Stomach (tissue), 9 donors: ENCODE data around the gene DCAF6. TPM values are rescaled to one million over a fixed set of nuclear protein-coding genes. Genes with fewer than 3 reads are reported as not detected.

Source experiments
- DNase-seq, 2 donors: peaks; one replicate each; pipeline versions ENCODE4 v3.0.0 to v3.0.0-alpha.2; 2013 to 2019
- H3K27ac ChIP-seq, 5 donors: fragments of 200-600 bp in 4 of 5; sonication (generic) in 4 of 5; one replicate each; pipeline ENCODE4 v1.5.1; 2013 to 2019; ENCODE audit warnings: mild to moderate bottlenecking in 1 of 5, moderate library complexity in 1 of 5
- H3K27me3 ChIP-seq, 3 donors: fragments of 200-600 bp; sonication (generic); one replicate each; pipeline ENCODE4 v1.5.1; 2017 to 2019; ENCODE audit warnings: mixed run types in 1 of 3
- H3K36me3 ChIP-seq, 4 donors: fragments of 200-600 bp; sonication (generic); 1 replicate in 3 of 4; 2 replicates in 1 of 4; pipeline ENCODE4 v1.5.1; 2016 to 2019
- H3K4me1 ChIP-seq, 4 donors: fragments of 200-600 bp; sonication (generic); one replicate each; pipeline ENCODE4 v1.5.1; 2016 to 2019
- H3K4me3 ChIP-seq, 4 donors: fragments of 200-600 bp; sonication (generic) in 3 of 4; one replicate each; pipeline ENCODE4 v1.5.1; 2016 to 2019; ENCODE audit warnings: mild to moderate bottlenecking in 1 of 4
- H3K9me3 ChIP-seq, 4 donors: fragments of 200-600 bp; sonication (generic); one replicate each; pipeline ENCODE4 v1.5.1; 2016 to 2019
- EP300 ChIP-seq: sonication (generic); formaldehyde crosslinking; IDR thresholded peaks from one replicate; pipeline ENCODE4 v1.6.1; 2017; ENCODE audit warnings: antibody characterized with exemption
- POLR2A ChIP-seq, 4 donors: fragments of 450-650 bp; IDR thresholded peaks; one replicate each; pipeline ENCODE4 v1.6.1; 2016; ENCODE audit warnings: antibody characterized with exemption in 4 of 4, control low read depth in 2 of 4, mild to moderate bottlenecking in 1 of 4, moderate library complexity in 1 of 4
- POLR2AphosphoS5 ChIP-seq, 3 donors: sonication (generic); formaldehyde crosslinking; IDR thresholded peaks; one replicate each; pipeline ENCODE4 v1.6.1; 2016; ENCODE audit warnings: antibody characterized with exemption in 3 of 3
- WGBS, 5 donors: extraction: QIAGEN DNeasy Blood & Tissue Kit in 3 of 5; methylation state at CpG; one replicate each; pipeline versions ENCODE4 v1.1.5 to v1.1.7; 2013 to 2018; 5-methylcytosine and 5-hydroxymethylcytosine counted together
- intact Hi-C: fragments of 100-400 bp; cut with DNase I; formaldehyde crosslinking; loops from one replicate; pipeline ENCODE4 v1.15.1; 2023; ENCODE audit warnings: low total_unique reads
- polyA plus RNA-seq, 3 donors: library from polyadenylated mRNA; stranded (reverse); fragments of 200-250 nt; gene quantifications; one replicate each; pipeline ENCODE4 v1.2.3, GENCODE V29; 2013
- total RNA-seq, 5 donors: library from RNA; depleted of rRNA; stranded (reverse); fragments of >200 nt; gene quantifications; one replicate each; pipeline versions ENCODE4 v1.1.0 to v1.2.3, GENCODE V29; 2014 to 2016
- TF ChIP-seq, protein P1 (sequence below), 7 experiments: fragments of 450-650 bp in 4 of 7; fragments of 200-600 bp in 3 of 7; sonication (generic) in 3 of 7; IDR thresholded peaks; one replicate each; pipeline ENCODE4 v1.5.1; 2016 to 2019; ENCODE audit warnings: antibody characterized with exemption in 7 of 7, control low read depth in 2 of 7, mild to moderate bottlenecking in 1 of 7
- donor health status: healthy with polysubstance abuse.
- donor health status: Bipolar disorder and iron deficiency.
- donor health status: healthy.

The DCAF6 gene
- total and polyA plus RNA-seq, 8 donors: 39.3 to 124 (median 71.9) TPM

- H3K27ac ChIP-seq: peak overlapping the region in 3 of 5 donors; percentile 22 to 50 (median 40)
These were observed 145.8 kb downstream of the DCAF6 start for GRCh38 chr1:168082008-168082876.

DNA sequence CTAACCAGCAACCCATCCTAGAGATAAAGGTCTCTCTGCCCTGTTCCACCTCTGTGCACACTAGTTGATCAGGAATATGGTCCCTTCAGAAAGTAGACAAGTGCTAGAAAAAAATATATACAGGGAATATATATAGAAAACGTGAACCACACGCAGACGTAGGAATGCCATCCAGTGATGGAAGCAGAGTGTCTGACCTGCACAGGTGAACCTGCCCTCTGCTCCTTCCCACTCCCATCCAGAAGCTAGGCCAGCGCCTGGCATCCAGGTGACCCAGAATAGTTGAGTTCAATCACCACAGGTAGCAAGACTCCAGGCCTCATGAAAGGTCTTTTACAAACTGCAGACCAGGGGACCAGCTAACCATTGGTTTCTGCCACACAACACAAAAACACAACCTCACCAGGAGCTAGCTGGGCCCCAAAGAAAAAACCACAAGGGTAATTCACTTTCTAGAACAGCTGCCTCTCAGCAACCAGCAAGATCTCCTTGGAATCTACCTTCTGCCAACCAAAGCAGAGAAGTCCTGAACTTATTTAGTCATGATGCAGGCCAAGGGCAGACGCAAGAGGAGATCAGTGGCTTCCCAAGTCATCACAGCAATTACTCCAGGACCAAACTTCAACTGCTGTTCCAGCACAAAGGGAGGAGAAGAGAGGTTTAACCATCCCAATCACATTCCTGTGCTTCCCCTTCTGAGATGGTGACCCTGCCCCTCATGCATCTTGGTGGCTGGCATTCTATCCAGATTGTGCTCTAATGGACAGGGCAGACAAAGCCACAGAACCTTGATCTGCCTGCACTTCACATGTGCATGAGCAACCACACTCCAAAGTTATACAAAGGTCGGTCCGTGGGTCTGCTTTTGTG, 147.2 kb downstream of the DCAF6 start:
- no peaks in the 10 kb centered on the region for H3K27me3 ChIP-seq
- H3K9me3 ChIP-seq: no peaks in the 10 kb centered on the region
- H3K4me1 ChIP-seq: peaks cover 0 to 36% (median 19%) of the 10 kb centered on the region in 4 donors
- no peak for TF ChIP-seq POLR2AphosphoS5 (IDR thresholded peaks at IDR 0.05)
- TF ChIP-seq, protein P1, sequence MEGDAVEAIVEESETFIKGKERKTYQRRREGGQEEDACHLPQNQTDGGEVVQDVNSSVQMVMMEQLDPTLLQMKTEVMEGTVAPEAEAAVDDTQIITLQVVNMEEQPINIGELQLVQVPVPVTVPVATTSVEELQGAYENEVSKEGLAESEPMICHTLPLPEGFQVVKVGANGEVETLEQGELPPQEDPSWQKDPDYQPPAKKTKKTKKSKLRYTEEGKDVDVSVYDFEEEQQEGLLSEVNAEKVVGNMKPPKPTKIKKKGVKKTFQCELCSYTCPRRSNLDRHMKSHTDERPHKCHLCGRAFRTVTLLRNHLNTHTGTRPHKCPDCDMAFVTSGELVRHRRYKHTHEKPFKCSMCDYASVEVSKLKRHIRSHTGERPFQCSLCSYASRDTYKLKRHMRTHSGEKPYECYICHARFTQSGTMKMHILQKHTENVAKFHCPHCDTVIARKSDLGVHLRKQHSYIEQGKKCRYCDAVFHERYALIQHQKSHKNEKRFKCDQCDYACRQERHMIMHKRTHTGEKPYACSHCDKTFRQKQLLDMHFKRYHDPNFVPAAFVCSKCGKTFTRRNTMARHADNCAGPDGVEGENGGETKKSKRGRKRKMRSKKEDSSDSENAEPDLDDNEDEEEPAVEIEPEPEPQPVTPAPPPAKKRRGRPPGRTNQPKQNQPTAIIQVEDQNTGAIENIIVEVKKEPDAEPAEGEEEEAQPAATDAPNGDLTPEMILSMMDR (IDR thresholded peaks at IDR 0.05): no peak
- no peak for TF ChIP-seq POLR2A (IDR thresholded peaks at IDR 0.05)
- no peak for TF ChIP-seq EP300
- intact Hi-C loops: no loop called here
- no peak for DNase-seq
- WGBS, 5 donors: 78 to 88% (median 81%) methylated on average over 7 of the region's 7 CpGs
- H3K27ac ChIP-seq: peak overlapping the region in 1 of 5 donors; percentile 64
- peaks cover 0 to 6% (median 5%) of the 10 kb centered on the region in 4 donors for H3K36me3 ChIP-seq
- no peak overlapping the region for H3K4me3 ChIP-seq

More at GRCh38 chr1:168082008-168082876, 145.8 kb downstream of the DCAF6 start:
- WGBS, 5 donors: 43 to 49% (median 44%) methylated on average over 8 of the region's 8 CpGs
- TF ChIP-seq EP300 (no peak), POLR2AphosphoS5 (IDR thresholded peaks at IDR 0.05) (peak in 1 of 3 donors; percentile 41), POLR2A (IDR thresholded peaks at IDR 0.05) (no peak)
- TF ChIP-seq, protein P1 (IDR thresholded peaks at IDR 0.05): peak in 5 of 7 experiments; percentile 68 to 86 (median 84)
- H3K36me3 ChIP-seq: peaks cover 2 to 21% (median 19%) of the 10 kb centered on the region in 4 donors
- H3K4me1 ChIP-seq: peaks cover 0 to 36% (median 19%) of the 10 kb centered on the region in 4 donors
- H3K4me3 ChIP-seq: no peak overlapping the region
- H3K9me3 ChIP-seq: no peaks in the 10 kb centered on the region
- H3K27me3 ChIP-seq: no peaks in the 10 kb centered on the region
- intact Hi-C loops: no loop called here
- DNase-seq: peak; percentile 74 to 88

DNA sequence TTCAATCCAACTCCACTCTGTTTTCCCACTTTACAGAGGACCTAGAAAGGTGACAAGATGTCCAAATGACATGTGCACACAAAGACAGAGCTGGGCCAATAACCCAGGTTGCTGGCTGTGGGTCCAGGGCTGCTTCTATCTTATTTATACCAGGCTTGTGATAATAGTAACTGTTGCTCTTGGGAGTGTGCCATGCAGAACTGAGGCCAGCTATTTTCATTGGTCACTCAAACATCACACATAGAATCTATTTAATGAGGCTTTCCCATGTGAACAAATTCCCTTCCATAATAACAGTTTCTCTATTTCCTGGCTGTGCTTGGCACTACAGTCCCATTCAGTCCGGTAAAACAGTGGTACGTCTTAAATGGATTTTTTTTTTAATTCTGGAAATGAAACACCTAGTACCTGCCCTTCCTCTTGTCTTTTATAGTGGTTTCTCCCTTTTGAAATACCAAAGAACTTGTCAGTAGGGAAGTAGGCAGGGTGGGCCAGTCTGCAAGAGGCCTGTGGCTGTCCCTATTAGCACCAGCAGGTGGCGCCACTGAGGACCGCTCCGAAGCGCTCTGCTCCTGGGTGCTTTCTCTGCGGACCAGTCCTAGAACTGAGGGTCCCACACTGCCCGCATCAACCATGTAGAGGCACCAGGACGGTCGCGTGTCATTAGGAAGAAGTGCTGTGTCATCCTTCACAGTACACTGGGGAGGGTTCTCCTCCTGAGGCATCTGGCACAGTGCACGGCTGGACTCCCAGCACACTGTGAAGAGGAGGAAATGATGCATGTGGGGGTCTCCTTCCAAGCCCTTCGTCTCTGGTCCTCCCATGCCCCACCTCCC, 148.1 kb downstream of the DCAF6 start:
- peak; percentile 49 to 81 for DNase-seq
- 27 to 54% (median 47%) methylated on average over 12 to 13 of the region's 13 CpGs for WGBS, 5 donors
- Histone ChIP-seq H3K9me3 (no peaks in the 10 kb centered on the region), H3K27me3 (no peaks in the 10 kb centered on the region), H3K4me1 (peaks cover 0 to 35% (median 19%) of the 10 kb centered on the region in 4 donors), H3K4me3 (no peak overlapping the region), H3K36me3 (peaks cover 0 to 7% (median 2%) of the 10 kb centered on the region in 4 donors), H3K27ac (peak overlapping the region in 4 of 5 donors; percentile 31 to 64 (median 53))
- intact Hi-C loops: no loop called here
- no peak for TF ChIP-seq POLR2A (IDR thresholded peaks at IDR 0.05)
- TF ChIP-seq, protein P1 (IDR thresholded peaks at IDR 0.05): peak in 5 of 7 experiments; percentile 18 to 85 (median 76)
